IMR-90 (cell line): Measurements from ENCODE around the gene RYR1. TPM values are rescaled to one million over a fixed set of nuclear protein-coding genes. Genes with fewer than 3 reads are reported as not detected.

Experiments
- ATAC-seq: fragments of 200-7000 bp; cut with Tn5 transposase; 2 replicates; pipeline ENCODE4 v1.9.1; 2020; ENCODE audit warnings: low read depth, mild to moderate bottlenecking, moderate library complexity
- BruUV-seq: library from RNA; stranded (reverse); fragments of 400-500 nt; replicated peaks from 2 replicates; lab custom pipeline; 2021; lab: Mats Ljungman, UMichigan
- CTCF ChIA-PET: fragments of 300-600 bp; formaldehyde crosslinking; extraction: SDS; loops from one replicate; lab custom pipeline; 2021; ENCODE audit warnings: antibody characterized with exemption; lab: Yijun Ruan, JAX
- POLR2A ChIA-PET: fragments of 300-600 bp; sonication (Branson Sonifier 250); formaldehyde crosslinking; loops from one replicate; lab custom pipeline; 2022; ENCODE audit warnings: antibody characterized with exemption; ENCODE audit not compliant: unreplicated experiment; lab: Charles Lee
- DNase-seq: peaks from one replicate; pipeline ENCODE4 v3.0.0; 2013
- H2AFZ ChIP-seq: replicated peaks from 2 replicates; pipeline ENCODE3; 2013; ENCODE audit warnings: low read length, mild to moderate bottlenecking; ENCODE audit not compliant: poor library complexity
- H2AK5ac ChIP-seq: 2 replicates; pipeline ENCODE4 v1.6.1; 2013; ENCODE audit warnings: low read depth, low read length, inconsistent platforms
- H2AK9ac ChIP-seq: replicated peaks from 2 replicates; pipeline ENCODE3; 2013; ENCODE audit warnings: mild to moderate bottlenecking, low read depth, low read length, moderate library complexity; ENCODE audit not compliant: poor library complexity
- H2BK120ac ChIP-seq: 2 replicates; pipeline ENCODE4 v1.6.1; 2013; ENCODE audit warnings: low read depth, low read length, inconsistent platforms
- H2BK15ac ChIP-seq: 3 replicates; pipeline ENCODE4 v1.6.1; 2013; ENCODE audit warnings: low read depth, low read length, inconsistent platforms
- H2BK20ac ChIP-seq: 2 replicates; pipeline ENCODE4 v1.6.1; 2013; ENCODE audit warnings: low read depth, mild to moderate bottlenecking, inconsistent platforms, low read length, moderate library complexity
- H2BK5ac ChIP-seq: 2 replicates; pipeline ENCODE4 v1.6.1; 2013; ENCODE audit warnings: mild to moderate bottlenecking, low read depth, low read length, inconsistent platforms; ENCODE audit not compliant: poor library complexity, severe bottlenecking
- H3K14ac ChIP-seq: replicated peaks from 2 replicates; pipeline ENCODE4 v1.6.1; 2013; ENCODE audit warnings: low read depth, low read length, inconsistent platforms
- H3K18ac ChIP-seq: 2 replicates; pipeline ENCODE4 v1.6.1; 2013; ENCODE audit warnings: low read depth, low read length, control low read depth
- H3K23ac ChIP-seq: 2 replicates; pipeline ENCODE4 v1.6.1; 2013; ENCODE audit warnings: low read depth, low read length, inconsistent platforms
- H3K27ac ChIP-seq: 2 replicates; pipeline ENCODE4 v1.5.1; 2013; ENCODE audit warnings: mild to moderate bottlenecking, control low read depth, low read length; ENCODE audit not compliant: insufficient read depth
- H3K27me3 ChIP-seq: 2 replicates; pipeline ENCODE4 v1.6.1; 2013; ENCODE audit warnings: low read length; ENCODE audit not compliant: control insufficient read depth, insufficient read depth
- H3K36me3 ChIP-seq: 2 replicates; pipeline ENCODE4 v1.6.1; 2013; ENCODE audit warnings: low read length, mixed read lengths; ENCODE audit not compliant: control insufficient read depth, insufficient read depth
- H3K4ac ChIP-seq: 2 replicates; pipeline ENCODE4 v1.6.1; 2013; ENCODE audit warnings: low read depth, low read length, inconsistent platforms
- H3K4me1 ChIP-seq: 2 replicates; pipeline ENCODE4 v1.6.1; 2013; ENCODE audit warnings: low read length, mixed read lengths; ENCODE audit not compliant: control insufficient read depth, insufficient read depth
- H3K4me2 ChIP-seq: 2 replicates; pipeline ENCODE4 v1.6.1; 2013; ENCODE audit warnings: low read depth, mild to moderate bottlenecking, control low read depth, low read length, moderate library complexity
- H3K4me3 ChIP-seq: 2 replicates; pipeline ENCODE4 v1.5.1; 2013; ENCODE audit warnings: low read depth, mild to moderate bottlenecking, control low read depth, low read length, moderate library complexity; ENCODE audit not compliant: insufficient read depth
- H3K56ac ChIP-seq: 2 replicates; pipeline ENCODE4 v1.6.1; 2013; ENCODE audit warnings: low read length, inconsistent platforms; ENCODE audit not compliant: insufficient read depth; ENCODE audit errors: extremely low read depth
- H3K79me1 ChIP-seq, 2 experiments: 2 replicates each; pipeline ENCODE4 v1.6.1; 2013; ENCODE audit warnings: low read length in 2 of 2, inconsistent platforms in 1 of 2, low read depth in 1 of 2
- H3K9ac ChIP-seq: 2 replicates; pipeline ENCODE4 v1.6.1; 2013; ENCODE audit warnings: low read depth, low read length, control low read depth
- H3K9me1 ChIP-seq: 2 replicates; pipeline ENCODE4 v1.6.1; 2013; ENCODE audit warnings: low read length, inconsistent platforms; ENCODE audit not compliant: insufficient read depth
- H3K9me3 ChIP-seq: 2 replicates; pipeline ENCODE4 v1.6.1; 2013; ENCODE audit warnings: low read length; ENCODE audit not compliant: control insufficient read depth, insufficient read depth
- H4K20me1 ChIP-seq: 2 replicates; pipeline ENCODE4 v1.6.1; 2013; ENCODE audit warnings: low read length, inconsistent platforms; ENCODE audit not compliant: insufficient read depth
- H4K5ac ChIP-seq: 2 replicates; pipeline ENCODE4 v1.6.1; 2013; ENCODE audit warnings: mild to moderate bottlenecking, low read depth, low read length, control low read depth
- H4K8ac ChIP-seq, 2 experiments: 2 replicates each; pipeline ENCODE4 v1.6.1; 2013; ENCODE audit warnings: low read depth in 2 of 2, low read length in 2 of 2, control low read depth in 1 of 2, inconsistent platforms in 1 of 2
- H4K91ac ChIP-seq: 2 replicates; pipeline ENCODE4 v1.6.1; 2013; ENCODE audit warnings: low read depth, low read length, inconsistent platforms; ENCODE audit not compliant: insufficient read depth
- BHLHE40 ChIP-seq: fragments of 150-350 bp; IDR thresholded peaks from 2 replicates; pipeline ENCODE4 v1.6.1; 2016; ENCODE audit warnings: mild to moderate bottlenecking, low read depth, low read length
- FOS ChIP-seq: fragments of 150-350 bp; IDR thresholded peaks from 2 replicates; pipeline ENCODE4 v1.6.1; 2016; ENCODE audit warnings: low read depth, low read length
- MAFK ChIP-seq: IDR thresholded peaks from 2 replicates; pipeline ENCODE4 v1.6.1; 2012; ENCODE audit warnings: low read depth, low read length, improper control_type of control experiment
- MAZ ChIP-seq: IDR thresholded peaks from 2 replicates; pipeline ENCODE4 v1.6.1; 2012; ENCODE audit warnings: low read depth, mild to moderate bottlenecking, low read length, improper control_type of control experiment, moderate library complexity, borderline replicate concordance
- POLR2A ChIP-seq: IDR thresholded peaks from 2 replicates; pipeline ENCODE4 v1.6.1; 2012; ENCODE audit warnings: mild to moderate bottlenecking, low read depth, low read length
- RFX5 ChIP-seq: IDR thresholded peaks from 2 replicates; pipeline ENCODE4 v1.8.0; 2012; ENCODE audit warnings: low read depth, mild to moderate bottlenecking, low read length, moderate library complexity
- USF2 ChIP-seq: fragments of 150-350 bp; IDR thresholded peaks from 2 replicates; pipeline ENCODE4 v1.6.1; 2017; ENCODE audit warnings: mild to moderate bottlenecking, antibody characterized with exemption, low read length, low read depth
- WGBS, 2 experiments: methylation state at CpG; one replicate each; pipeline versions ENCODE4 v1.1.5 to v1.1.7; 2013; ENCODE audit warnings: missing lambda C conversion rate in 2 of 2; ENCODE audit not compliant: insufficient read length in 1 of 2; ENCODE audit errors: extremely low coverage in 2 of 2; 5-methylcytosine and 5-hydroxymethylcytosine counted together
- dilution Hi-C: fragments of 300-500 bp; cut with HindIII; formaldehyde crosslinking; loops from one replicate; pipeline ENCODE4 v1.14.3; 2018; ENCODE audit warnings: low sequenced_read_pairs; ENCODE audit not compliant: unreplicated experiment
- in situ Hi-C: fragments of 300-500 bp; cut with MboI; formaldehyde crosslinking; loops from 3 replicates; pipeline ENCODE4 v1.14.3; 2019; ENCODE audit warnings: low sequenced_read_pairs, inconsistent platforms, mixed read lengths
- intact Hi-C: fragments of 100-400 bp; cut with micrococcal nuclease; formaldehyde crosslinking; loops from 2 replicates; pipeline ENCODE4 v1.10.0; 2022
- polyA plus RNA-seq, 3 experiments: library from polyadenylated mRNA; depleted of rRNA; stranded (reverse); fragments of >200 nt; gene quantifications; 2 replicates each; pipeline ENCODE4 v1.2.3, GENCODE V29; 2012; ENCODE audit warnings: low replicate concordance in 1 of 3
- total RNA-seq: library from RNA; depleted of rRNA; stranded (reverse); fragments of >200 nt; gene quantifications from 2 replicates; pipeline ENCODE4 v1.2.3, GENCODE V29; 2012
- TF ChIP-seq, protein P1 (sequence below): conservative IDR thresholded peaks from 2 replicates; pipeline ENCODE4 v1.5.1; 2012; ENCODE audit warnings: mild to moderate bottlenecking, low read depth, low read length, improper control_type of control experiment
- TF ChIP-seq, protein P2 (sequence below): fragments of 150-350 bp; IDR thresholded peaks from 2 replicates; pipeline ENCODE4 v1.6.1; 2016; ENCODE audit warnings: low read depth, mild to moderate bottlenecking, low read length, moderate library complexity, borderline replicate concordance

The RYR1 gene
- total and polyA plus RNA-seq, 2 of the 4 experiments (the other 2 are of a cell fraction), result not detected

DNA sequence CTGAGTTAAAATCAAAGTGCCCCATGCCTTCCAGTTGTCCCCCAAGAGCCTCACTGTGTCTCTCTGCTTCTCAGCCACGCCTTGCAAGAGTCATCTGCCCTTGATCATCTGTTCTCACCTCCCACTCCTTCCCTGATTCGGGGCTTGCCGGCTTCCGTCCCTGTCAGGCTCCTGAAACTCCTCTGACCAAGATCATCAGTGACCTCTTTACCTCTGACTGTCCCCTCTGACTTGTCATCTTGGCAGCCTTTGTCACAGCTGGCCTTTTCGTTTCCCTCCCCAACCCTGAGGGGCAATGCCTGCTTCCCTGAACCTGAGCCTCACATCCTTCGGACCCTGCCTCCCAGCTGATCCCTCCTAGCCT, 117.9 kb downstream of the RYR1 start:
- Histone ChIP-seq H3K9me3 (no peaks in the 10 kb centered on the region), H4K5ac (no peak overlapping the region)
- DNase-seq, result no peak

More for the DNA sequence above, 117.9 kb downstream of the RYR1 start:
- H3K27ac ChIP-seq, result no peak overlapping the region
- CTCF ChIA-PET, result no interaction called here
- H4K20me1 ChIP-seq, result no peaks in the 10 kb centered on the region
- dilution Hi-C loops, result no loop called here
- in situ Hi-C loops, result no loop called here
- H2AK9ac ChIP-seq, result no peak overlapping the region
- no peak overlapping the region for H2BK120ac ChIP-seq
- H2AFZ ChIP-seq, result no peak overlapping the region
- no peaks in the 10 kb centered on the region for H3K4me1 ChIP-seq
- H4K91ac ChIP-seq, result no peak overlapping the region
- H3K14ac ChIP-seq, result no peak overlapping the region
- no peak overlapping the region for H2BK20ac ChIP-seq
- H3K4me2 ChIP-seq, result no peak overlapping the region
- no peaks in the 10 kb centered on the region for H3K9me1 ChIP-seq
- no peaks in the 10 kb centered on the region for H3K36me3 ChIP-seq
- H3K23ac ChIP-seq, result no peak overlapping the region
- no peak overlapping the region for H3K18ac ChIP-seq
- no peaks in the 10 kb centered on the region for H3K79me1 ChIP-seq
- intact Hi-C loops, result no loop called here
- no peak overlapping the region for H3K4ac ChIP-seq
- ATAC-seq, result no peak
- H3K27me3 ChIP-seq, result peaks cover 6% of the 10 kb centered on the region
- no peak overlapping the region for H2BK15ac ChIP-seq
- H2AK5ac ChIP-seq, result no peak overlapping the region
- no peak overlapping the region for H3K4me3 ChIP-seq
- H3K56ac ChIP-seq, result no peak overlapping the region
- POLR2A ChIA-PET, result no interaction called here
- H3K9ac ChIP-seq, result no peak overlapping the region
- TF ChIP-seq, protein P1, sequence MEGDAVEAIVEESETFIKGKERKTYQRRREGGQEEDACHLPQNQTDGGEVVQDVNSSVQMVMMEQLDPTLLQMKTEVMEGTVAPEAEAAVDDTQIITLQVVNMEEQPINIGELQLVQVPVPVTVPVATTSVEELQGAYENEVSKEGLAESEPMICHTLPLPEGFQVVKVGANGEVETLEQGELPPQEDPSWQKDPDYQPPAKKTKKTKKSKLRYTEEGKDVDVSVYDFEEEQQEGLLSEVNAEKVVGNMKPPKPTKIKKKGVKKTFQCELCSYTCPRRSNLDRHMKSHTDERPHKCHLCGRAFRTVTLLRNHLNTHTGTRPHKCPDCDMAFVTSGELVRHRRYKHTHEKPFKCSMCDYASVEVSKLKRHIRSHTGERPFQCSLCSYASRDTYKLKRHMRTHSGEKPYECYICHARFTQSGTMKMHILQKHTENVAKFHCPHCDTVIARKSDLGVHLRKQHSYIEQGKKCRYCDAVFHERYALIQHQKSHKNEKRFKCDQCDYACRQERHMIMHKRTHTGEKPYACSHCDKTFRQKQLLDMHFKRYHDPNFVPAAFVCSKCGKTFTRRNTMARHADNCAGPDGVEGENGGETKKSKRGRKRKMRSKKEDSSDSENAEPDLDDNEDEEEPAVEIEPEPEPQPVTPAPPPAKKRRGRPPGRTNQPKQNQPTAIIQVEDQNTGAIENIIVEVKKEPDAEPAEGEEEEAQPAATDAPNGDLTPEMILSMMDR, result no peak
- TF ChIP-seq FOS, result no peak
- TF ChIP-seq RFX5, result no peak
- no peak for TF ChIP-seq MAFK
- no peak for TF ChIP-seq POLR2A
- TF ChIP-seq MAZ, result no peak
- no peak for TF ChIP-seq BHLHE40
- no peak for TF ChIP-seq USF2
- TF ChIP-seq, protein P2, sequence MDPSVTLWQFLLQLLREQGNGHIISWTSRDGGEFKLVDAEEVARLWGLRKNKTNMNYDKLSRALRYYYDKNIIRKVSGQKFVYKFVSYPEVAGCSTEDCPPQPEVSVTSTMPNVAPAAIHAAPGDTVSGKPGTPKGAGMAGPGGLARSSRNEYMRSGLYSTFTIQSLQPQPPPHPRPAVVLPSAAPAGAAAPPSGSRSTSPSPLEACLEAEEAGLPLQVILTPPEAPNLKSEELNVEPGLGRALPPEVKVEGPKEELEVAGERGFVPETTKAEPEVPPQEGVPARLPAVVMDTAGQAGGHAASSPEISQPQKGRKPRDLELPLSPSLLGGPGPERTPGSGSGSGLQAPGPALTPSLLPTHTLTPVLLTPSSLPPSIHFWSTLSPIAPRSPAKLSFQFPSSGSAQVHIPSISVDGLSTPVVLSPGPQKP, result no peak
- 34% methylated on average over 5 of the region's 6 CpGs; no CpG with 5 or more reads in 1 of the 2 experiments for WGBS, 2 experiments
- no peak overlapping the region for H2BK5ac ChIP-seq
- H4K8ac ChIP-seq, result no peak overlapping the region
- no TSS peak for BruUV-seq
